A204.1 (cell line): ENCODE data around the gene MSL2.
"Not testable (repeated sequence)": the region's sequence is repeated elsewhere in the genome, so short reads cannot be mapped to it uniquely, and the experiment has no call there.

Source experiments
- FAIRE-seq: peaks from 2 replicates; lab custom pipeline; 2012; peaks lifted over from hg19 to GRCh38; lab: Jason Lieb, UNC

Gene MSL2

GRCh38 chr3:136192195-136192594, 3.9 kb downstream of the MSL2 start:
- FAIRE-seq: not testable (repeated sequence)

DNA sequence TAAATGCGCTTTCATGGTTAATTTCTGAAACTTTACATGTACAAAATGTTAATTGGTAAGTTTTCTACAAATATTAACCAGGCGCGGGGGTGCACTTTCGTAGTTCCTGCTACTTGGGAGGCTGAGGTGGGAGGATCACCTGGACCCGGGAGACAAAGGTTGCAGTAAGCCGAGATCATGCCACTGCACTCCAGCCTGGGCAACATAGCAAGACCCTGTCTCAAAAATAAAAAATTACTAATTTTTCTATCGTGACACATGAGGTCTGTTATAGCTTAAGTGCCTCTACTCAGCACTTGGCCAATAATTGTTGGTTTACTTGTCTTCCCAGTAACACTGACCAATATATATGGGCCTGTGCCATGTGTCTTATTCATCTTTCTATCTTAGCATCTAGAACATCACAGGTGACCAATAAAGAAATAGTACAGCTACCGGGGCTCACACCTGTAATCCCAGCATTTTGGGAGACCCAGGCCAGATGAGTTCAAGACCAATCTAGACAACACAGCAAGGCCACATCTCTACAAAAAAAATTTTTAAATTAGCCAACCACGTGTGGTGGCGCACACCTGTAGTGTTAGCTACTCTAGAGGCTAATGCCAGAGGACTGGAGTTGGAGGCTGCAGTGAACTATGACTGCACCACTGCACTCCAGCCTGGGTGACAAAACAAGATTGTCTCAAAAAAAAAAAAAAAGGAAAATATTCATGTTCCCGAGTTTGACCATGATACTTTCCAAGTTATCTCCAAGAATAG, 6.1 kb downstream of the MSL2 start:
- no peak for FAIRE-seq

DNA sequence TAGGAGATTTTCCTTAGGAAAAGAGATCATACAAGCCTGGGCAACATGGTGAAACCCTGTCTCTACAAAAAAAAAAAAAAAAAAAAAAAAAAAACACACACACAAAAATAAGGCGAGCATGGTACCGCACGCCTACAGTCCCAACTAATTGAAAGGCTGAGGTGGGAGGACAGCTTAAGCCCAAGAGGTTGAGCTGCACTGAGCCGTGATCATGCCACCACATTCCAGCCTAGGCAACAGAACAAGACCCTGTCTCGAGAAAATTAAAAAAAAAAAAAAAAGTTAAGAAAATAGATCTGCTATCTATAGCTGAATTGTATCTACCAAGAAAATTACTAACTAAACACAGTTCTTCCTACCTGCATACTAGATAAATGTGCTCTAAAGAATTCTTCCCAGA, 7.1 kb downstream of the MSL2 start:
- FAIRE-seq: no peak

- no peak for FAIRE-seq
Measured at GRCh38 chr3:136187868-136188267, 8.3 kb downstream of the MSL2 start.

DNA sequence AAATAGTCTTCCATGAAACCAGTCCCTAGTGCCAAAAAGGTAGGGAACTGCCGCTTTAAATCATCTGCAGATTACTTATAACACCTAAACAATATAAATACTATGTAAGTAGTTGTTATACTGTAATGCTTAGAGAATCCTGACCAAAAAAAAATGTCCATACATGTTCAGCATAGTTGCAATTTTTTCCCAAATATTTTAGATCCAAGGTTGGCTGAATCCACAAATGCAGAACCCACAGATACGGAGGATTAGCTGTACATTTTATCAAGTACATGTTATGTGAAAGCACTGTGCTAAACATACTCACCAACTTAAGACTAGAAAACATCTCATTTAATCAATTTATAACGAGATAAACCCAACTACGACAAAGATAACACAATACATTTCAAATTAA, 9.3 kb downstream of the MSL2 start:
- no peak for FAIRE-seq

DNA sequence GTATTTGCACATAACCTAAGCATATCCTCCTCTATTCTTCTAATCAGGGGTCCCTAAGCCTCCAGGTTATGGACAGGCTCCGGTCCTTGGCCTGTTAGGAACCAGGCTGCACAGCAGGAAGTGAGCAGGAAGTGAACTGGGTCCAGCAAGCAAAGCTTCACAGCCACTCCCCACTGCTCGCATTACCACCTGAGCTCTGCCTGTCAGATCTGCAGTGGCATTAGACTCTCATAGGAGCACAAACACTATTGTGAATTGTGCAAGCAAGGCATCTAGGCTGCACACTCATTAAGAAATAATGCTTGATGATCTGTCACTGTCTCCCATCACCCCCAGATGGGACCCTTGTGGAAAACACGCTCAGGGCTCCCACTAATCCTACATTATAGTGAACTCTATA, 9.8 kb downstream of the MSL2 start:
- no peak for FAIRE-seq

DNA sequence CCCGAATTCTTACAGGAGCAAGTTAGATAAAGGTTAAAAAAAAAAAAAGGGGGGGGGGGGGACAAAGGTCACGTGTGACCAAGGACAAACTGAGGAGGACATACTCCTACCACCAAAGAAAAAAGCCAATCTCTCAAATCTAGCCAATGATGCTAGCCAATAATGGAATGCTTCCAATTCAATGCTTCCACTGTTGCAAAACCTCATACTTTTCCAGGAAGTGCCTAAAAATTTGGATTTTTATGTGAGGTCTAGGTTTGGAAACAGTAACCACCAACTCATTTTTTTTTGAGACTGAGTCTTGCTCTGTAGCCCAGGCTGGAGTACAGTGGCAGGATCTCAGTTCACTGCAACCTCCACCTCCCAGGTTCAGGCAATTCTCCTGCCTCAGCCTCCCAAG, 11.4 kb downstream of the MSL2 start:
- FAIRE-seq: no peak

GRCh38 chr3:136181741-136182140, 14.4 kb downstream of the MSL2 start:
- no peak for FAIRE-seq

GRCh38 chr3:136177876-136178275, 18.3 kb downstream of the MSL2 start:
- FAIRE-seq: no peak

GRCh38 chr3:136173939-136174490, 22.1 kb downstream of the MSL2 start:
- no peak for FAIRE-seq

DNA sequence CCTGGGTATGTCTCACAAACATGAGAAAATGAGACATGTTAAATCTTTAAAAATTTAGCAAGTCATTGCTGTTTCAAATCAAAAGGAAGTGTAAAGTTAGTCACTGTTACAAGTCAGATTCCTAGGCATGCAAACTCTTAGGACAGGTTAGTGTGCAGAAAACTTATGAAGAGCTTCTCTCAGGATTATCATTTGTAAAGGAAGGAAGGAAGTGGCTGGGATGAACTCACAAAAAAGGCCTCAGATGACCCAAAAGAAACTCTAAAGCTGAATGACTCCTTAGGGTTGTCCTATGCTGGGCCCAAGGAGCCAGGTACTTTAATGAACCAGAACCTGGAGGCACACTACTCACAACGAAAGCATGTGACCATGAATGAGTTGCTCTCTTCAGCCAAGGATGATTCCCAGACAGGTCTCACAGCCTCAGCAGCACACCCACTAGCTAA, 25.0 kb downstream of the MSL2 start:
- FAIRE-seq: no peak

DNA sequence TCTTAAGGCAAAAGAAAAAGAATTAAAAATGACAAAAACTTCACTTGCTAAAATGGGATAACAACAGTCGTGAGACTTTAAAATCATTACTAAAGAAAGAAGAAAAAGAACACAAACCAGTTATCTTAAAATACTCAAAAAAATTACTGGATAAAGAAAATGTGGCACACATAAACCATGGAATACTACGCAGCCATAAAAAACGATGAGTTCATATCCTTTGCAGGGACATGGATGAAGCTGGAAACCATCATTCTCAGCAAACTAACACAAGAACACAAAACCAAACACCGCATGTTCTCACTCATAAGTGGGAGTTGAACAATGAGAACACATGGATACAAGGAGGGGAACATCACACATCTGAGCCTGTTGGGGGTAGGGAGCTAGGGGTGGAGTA, 27.9 kb downstream of the MSL2 start:
- not testable (repeated sequence) for FAIRE-seq

- FAIRE-seq: no peak
Measured at GRCh38 chr3:136166507-136166906, 29.6 kb downstream of the MSL2 start.

DNA sequence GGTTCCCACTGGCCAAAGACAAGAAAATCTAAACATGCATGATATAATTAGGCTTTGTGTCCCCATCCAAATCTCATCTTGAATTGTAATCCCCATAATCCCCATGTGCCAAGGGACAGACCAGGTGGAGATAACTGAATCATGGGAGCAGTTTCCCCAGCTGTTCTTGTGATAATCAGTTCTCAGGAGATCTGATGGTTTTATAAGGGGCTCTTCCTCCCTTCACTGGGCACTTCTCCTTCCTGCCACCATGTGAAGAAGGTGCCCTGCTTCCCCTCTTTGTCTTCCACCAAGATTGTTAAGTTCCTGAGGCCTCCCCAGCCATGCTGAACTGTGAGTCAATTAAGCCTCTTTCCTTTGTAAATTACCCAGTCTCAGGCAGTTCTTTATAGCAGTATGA, 32.5 kb downstream of the MSL2 start:
- FAIRE-seq: not testable (repeated sequence)

DNA sequence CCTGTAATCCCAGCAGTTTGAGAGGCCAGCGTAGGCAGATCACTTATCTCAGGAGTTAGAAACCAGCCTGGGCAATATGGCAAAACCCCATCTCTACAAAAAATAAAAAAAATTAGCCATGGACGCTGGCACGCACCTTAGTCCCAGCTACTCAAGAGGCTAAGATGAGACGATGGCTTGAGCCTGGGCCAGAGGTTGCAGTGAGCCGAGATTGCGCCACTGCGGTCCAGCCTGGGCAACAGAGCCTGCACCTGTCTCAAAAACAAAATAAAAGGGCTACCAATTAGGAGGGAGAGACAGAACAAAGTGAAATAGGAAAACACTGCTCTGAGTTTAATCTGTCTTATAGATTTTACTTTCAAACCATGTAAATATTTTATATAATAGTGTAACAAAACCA, 33.8 kb downstream of the MSL2 start:
- no peak for FAIRE-seq

GRCh38 chr3:136161516-136161915, 34.6 kb downstream of the MSL2 start:
- FAIRE-seq: no peak

- no peak for FAIRE-seq
Measured at GRCh38 chr3:136152963-136153362, 43.2 kb downstream of the MSL2 start.

DNA sequence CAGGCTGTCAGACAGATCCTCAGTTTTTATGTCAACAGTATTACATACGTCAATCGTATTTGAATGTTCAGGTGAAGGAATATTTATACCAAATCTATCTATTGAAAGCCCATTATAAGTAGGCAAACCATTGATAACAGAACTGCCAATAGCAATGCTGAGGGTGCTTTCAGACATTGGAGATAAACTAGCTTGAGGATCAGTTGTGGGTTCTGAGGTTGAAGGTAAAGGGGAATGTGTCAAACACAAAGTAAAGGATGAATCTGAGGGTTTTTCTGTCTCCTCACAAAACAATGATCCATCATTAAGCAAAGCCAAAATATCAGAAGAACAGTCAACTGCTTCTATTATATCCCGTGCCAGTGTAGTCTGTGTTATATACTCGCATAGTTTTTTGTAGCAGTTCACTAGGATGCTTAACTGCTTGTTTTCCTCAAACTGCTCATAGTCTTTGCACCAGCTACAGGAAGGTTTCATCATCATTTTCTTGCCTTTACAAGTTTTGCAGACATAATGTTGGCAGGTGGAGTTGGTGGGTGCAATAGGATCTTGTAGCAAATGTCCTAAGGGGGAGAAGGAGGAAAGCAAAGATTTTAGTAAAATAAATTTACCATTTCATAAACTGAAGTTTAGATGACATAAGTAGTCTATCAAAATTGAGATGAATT, 43.8 kb downstream of the MSL2 start:
- FAIRE-seq: no peak

DNA sequence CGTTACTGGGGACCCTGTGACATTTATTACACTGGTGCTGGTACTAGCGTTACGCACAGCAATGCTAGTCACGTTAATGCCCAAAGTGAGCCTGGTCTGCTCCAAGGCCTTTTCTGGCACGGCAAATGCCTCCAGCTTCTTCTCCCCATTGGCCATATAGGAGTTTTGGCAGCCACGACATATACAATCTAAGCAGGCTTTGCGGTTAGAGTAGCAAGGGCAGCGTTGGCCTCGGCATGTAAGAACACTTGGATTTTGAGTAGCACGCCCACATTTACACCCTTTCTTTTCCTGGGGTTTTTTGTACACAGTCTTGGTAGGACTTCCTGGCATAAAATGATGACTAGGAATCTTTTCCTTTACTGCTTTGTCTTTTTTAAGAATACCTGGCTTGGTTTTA, 44.9 kb downstream of the MSL2 start:
- no peak for FAIRE-seq

DNA sequence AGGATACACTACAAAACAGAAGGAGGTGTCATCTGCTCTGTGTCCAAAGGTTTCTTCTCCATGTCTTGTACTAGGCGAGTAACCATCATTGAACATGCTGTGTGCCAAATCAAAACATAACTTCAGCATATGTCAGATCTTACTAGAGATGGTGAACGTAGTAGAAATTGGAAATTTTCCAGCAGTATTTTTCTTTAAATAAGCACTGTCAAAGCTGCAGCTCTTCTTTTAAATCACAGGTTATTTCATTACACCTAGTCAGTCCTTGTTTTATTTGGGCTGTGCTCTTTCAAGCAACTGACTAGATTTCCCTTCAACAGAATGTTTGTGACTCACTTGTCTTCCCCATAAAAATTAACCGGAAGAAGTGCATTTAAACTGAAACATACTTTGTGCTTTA, 46.5 kb downstream of the MSL2 start:
- FAIRE-seq: no peak

DNA sequence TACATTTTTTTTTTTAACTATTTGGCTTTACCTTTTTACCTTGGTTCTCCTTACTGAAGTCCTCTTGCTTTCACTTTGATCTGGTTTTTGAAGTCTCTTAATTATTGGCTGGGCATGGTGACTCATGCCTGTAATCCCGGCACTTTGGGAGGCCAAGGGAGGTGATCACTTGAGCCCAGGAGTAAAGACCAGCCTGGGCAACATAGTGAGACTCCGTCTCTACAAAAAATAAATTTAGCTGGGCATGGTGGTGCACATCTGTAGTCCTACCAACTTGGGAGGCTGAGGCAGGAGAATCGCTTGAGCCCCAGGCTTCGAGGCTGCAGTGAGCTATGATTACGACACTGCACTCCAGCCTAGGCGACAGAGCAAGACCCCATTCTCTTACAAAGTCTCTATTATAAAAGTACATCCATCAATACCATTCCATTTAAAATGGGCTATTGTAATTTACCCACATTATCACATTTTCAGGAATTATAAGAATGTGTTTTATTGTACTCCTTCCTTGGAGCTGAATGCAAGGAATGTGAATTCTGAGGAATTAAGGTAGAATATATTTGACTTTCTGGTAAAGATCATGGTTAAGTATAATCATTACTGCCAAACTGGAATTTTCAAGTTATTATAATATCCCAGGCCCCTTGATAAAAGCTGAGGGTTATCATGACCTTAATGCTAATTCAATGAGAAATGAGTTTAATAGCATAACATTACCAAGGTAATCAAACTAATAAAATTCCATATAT, 49.0 kb downstream of the MSL2 start:
- no peak for FAIRE-seq

DNA sequence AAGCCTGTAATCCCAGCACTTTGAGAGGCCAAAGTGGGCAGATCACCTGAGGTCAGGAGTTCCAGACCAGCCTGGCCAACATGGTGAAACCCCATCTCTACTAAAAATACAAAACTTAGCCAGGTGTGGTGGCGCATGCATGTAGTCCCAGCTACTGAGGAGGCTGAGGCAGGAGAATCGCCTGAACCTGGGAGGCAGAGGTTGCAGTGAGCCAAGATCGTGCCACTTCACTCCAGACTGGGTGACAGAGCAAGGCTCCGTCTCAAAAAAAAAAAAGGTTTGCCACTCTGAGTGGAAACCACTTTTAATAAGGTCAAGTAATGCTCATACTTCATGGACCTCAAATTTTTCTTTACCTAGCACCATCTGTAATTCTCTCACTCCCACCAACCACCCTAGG, 51.7 kb downstream of the MSL2 start:
- not testable (repeated sequence) for FAIRE-seq

GRCh38 chr3:136142592-136142991, 53.5 kb downstream of the MSL2 start:
- FAIRE-seq: no peak
